NT2/D1 (cell line): ENCODE data around the gene ZFHX3.

Experiments
- DNase-seq: peaks from one replicate; pipeline ENCODE4 v3.0.0-alpha.2; 2011; ENCODE audit warnings: low read depth, low spot score
- H3K27me3 ChIP-seq: 2 replicates; pipeline ENCODE4 v1.6.0; 2011; ENCODE audit warnings: mild to moderate bottlenecking; ENCODE audit not compliant: insufficient read length, insufficient read depth
- H3K36me3 ChIP-seq: 2 replicates; pipeline ENCODE4 v1.6.1; 2011; ENCODE audit warnings: mild to moderate bottlenecking, low read length, mixed read lengths; ENCODE audit not compliant: insufficient read depth, insufficient read length
- H3K4me1 ChIP-seq: 2 replicates; pipeline ENCODE4 v1.5.1; 2011; ENCODE audit not compliant: insufficient read depth, insufficient read length
- H3K4me3 ChIP-seq: 2 replicates; pipeline ENCODE4 v1.5.1; 2011; ENCODE audit warnings: low read depth; ENCODE audit not compliant: insufficient read length
- H3K9ac ChIP-seq: 2 replicates; pipeline ENCODE4 v1.6.0; 2011; ENCODE audit warnings: low read depth; ENCODE audit not compliant: insufficient read length
- H3K9me3 ChIP-seq: 2 replicates; pipeline ENCODE4 v1.5.1; 2011; ENCODE audit warnings: mild to moderate bottlenecking, low read length; ENCODE audit not compliant: insufficient read depth
- SUZ12 ChIP-seq: IDR thresholded peaks from 2 replicates; pipeline ENCODE4 v1.6.1; 2011; ENCODE audit not compliant: insufficient read length, insufficient read depth; ENCODE audit errors: extremely low read depth
- YY1 ChIP-seq: IDR thresholded peaks from 2 replicates; pipeline ENCODE4 v1.6.1; 2011; ENCODE audit not compliant: insufficient read length, insufficient read depth
- ZNF274 ChIP-seq: IDR thresholded peaks from 2 replicates; pipeline ENCODE4 v1.6.1; 2011; ENCODE audit warnings: mild to moderate bottlenecking, low read depth, low read length

The ZFHX3 gene

GRCh38 chr16:72836985-72837384 lies 210.9 kb downstream of the ZFHX3 start:
- Histone ChIP-seq H3K4me1 (peaks cover 3% of the 10 kb centered on the region), H3K36me3 (no peaks in the 10 kb centered on the region), H3K27me3 (no peaks in the 10 kb centered on the region), H3K9ac (no peak overlapping the region), H3K9me3 (no peaks in the 10 kb centered on the region), H3K4me3 (no peak overlapping the region)
- no peak for DNase-seq
- TF ChIP-seq YY1 (no peak), SUZ12 (no peak), ZNF274 (no peak)

- Histone ChIP-seq H3K9ac (no peak overlapping the region), H3K9me3 (no peaks in the 10 kb centered on the region), H3K27me3 (no peaks in the 10 kb centered on the region), H3K4me1 (peaks cover 3% of the 10 kb centered on the region), H3K4me3 (no peak overlapping the region), H3K36me3 (no peaks in the 10 kb centered on the region)
- DNase-seq = no peak
- no peak for TF ChIP-seq ZNF274
- TF ChIP-seq YY1 = no peak
- TF ChIP-seq SUZ12 = no peak
These were observed 211.7 kb downstream of the ZFHX3 start for GRCh38 chr16:72836181-72836580.

- Histone ChIP-seq H3K9ac (no peak overlapping the region), H3K4me1 (peaks cover 3% of the 10 kb centered on the region), H3K4me3 (no peak overlapping the region), H3K9me3 (no peaks in the 10 kb centered on the region), H3K36me3 (no peaks in the 10 kb centered on the region), H3K27me3 (no peaks in the 10 kb centered on the region)
- no peak for TF ChIP-seq ZNF274
- no peak for DNase-seq
These were observed 212.8 kb downstream of the ZFHX3 start for GRCh38 chr16:72835086-72835485.

GRCh38 chr16:72834499-72834898 lies 213.4 kb downstream of the ZFHX3 start:
- Histone ChIP-seq H3K9me3 (no peaks in the 10 kb centered on the region), H3K27me3 (no peaks in the 10 kb centered on the region), H3K9ac (no peak overlapping the region), H3K36me3 (no peaks in the 10 kb centered on the region), H3K4me1 (peaks cover 3% of the 10 kb centered on the region), H3K4me3 (no peak overlapping the region)
- DNase-seq = no peak
- no peak for TF ChIP-seq YY1
- TF ChIP-seq SUZ12 = no peak
- no peak for TF ChIP-seq ZNF274

- H3K4me1 ChIP-seq = peaks cover 3% of the 10 kb centered on the region
- no peak for DNase-seq
- no peaks in the 10 kb centered on the region for H3K9me3 ChIP-seq
- no peaks in the 10 kb centered on the region for H3K36me3 ChIP-seq
- no peaks in the 10 kb centered on the region for H3K27me3 ChIP-seq
- H3K9ac ChIP-seq = no peak overlapping the region
- TF ChIP-seq YY1 (no peak), SUZ12 (no peak), ZNF274 (no peak)
- no peak overlapping the region for H3K4me3 ChIP-seq
These were observed 214.0 kb downstream of the ZFHX3 start for GRCh38 chr16:72833969-72834368.

GRCh38 chr16:72833482-72833881 lies 214.4 kb downstream of the ZFHX3 start:
- no peak overlapping the region for H3K9ac ChIP-seq
- H3K36me3 ChIP-seq = no peaks in the 10 kb centered on the region
- no peaks in the 10 kb centered on the region for H3K27me3 ChIP-seq
- no peaks in the 10 kb centered on the region for H3K9me3 ChIP-seq
- no peak for DNase-seq
- peaks cover 3% of the 10 kb centered on the region for H3K4me1 ChIP-seq
- H3K4me3 ChIP-seq = no peak overlapping the region
- no peak for TF ChIP-seq ZNF274
- TF ChIP-seq YY1 = no peak
- no peak for TF ChIP-seq SUZ12

- Histone ChIP-seq H3K27me3 (no peaks in the 10 kb centered on the region), H3K9ac (no peak overlapping the region), H3K4me1 (peaks cover 3% of the 10 kb centered on the region), H3K36me3 (peaks cover under 1% of the 10 kb centered on the region), H3K9me3 (no peaks in the 10 kb centered on the region), H3K4me3 (no peak overlapping the region)
- peak; percentile 76 for DNase-seq
- TF ChIP-seq SUZ12 (no peak), ZNF274 (no peak), YY1 (no peak)
These were observed 215.2 kb downstream of the ZFHX3 start for GRCh38 chr16:72832621-72833248.
